Activated CD4-positive, alpha-beta T cell treated with anti-CD3 and anti-CD28 coated beads, Interleukin-2, Interleukin-6, amounts not matched to agents 100 ng/mL and 50 ng/mL, durations not matched to agents 16 hours and 8 hours (primary cell): ENCODE results near the gene SMIM29.
"Not testable (repeated sequence)": the region's sequence is repeated elsewhere in the genome, so short reads cannot be mapped to it uniquely, and the experiment has no call there.

Experiments used
- DNase-seq: peaks from one replicate; pipeline ENCODE4 v3.0.0-alpha.2; 2020

SMIM29 gene

DNA sequence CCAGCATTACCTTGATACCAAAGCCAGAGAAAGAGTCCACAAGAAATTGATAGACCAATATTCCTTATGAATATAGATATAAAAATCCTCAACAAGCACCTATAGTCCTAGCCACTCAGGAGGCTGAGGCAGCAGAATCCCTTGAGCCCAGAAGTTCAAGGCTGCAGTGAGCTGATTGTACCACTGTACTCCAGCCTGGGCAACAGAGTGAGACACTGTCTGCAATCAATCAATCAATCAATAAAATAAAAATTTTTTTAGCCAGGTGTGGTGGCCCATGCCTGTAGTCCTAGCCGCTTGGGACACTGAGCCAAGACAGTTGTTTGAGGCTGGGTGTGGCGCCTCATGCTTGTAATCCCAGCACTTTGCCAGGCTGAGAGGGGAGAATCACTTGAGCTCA lies 18.9 kb upstream of the SMIM29 start:
- no peak for DNase-seq

DNA sequence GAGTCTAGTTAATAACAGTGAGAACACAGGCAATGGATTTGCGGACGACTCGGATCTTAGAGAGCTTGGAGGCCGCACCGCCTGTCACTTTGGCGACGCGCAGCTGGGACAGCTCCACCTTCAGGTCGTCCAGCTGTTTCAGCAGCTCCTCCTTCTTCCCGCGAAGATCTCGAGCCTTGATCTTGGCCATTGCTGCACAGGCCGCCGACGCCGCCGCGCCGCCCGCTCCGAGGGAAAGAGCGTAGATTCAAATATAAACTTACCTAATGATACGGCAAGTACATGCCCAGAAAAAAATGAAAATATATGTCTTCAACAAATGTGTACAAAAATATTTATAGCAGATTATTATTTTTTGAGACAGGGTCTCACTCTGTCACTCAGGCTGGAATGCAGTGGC lies 14.7 kb upstream of the SMIM29 start:
- not testable (repeated sequence) for DNase-seq

DNA sequence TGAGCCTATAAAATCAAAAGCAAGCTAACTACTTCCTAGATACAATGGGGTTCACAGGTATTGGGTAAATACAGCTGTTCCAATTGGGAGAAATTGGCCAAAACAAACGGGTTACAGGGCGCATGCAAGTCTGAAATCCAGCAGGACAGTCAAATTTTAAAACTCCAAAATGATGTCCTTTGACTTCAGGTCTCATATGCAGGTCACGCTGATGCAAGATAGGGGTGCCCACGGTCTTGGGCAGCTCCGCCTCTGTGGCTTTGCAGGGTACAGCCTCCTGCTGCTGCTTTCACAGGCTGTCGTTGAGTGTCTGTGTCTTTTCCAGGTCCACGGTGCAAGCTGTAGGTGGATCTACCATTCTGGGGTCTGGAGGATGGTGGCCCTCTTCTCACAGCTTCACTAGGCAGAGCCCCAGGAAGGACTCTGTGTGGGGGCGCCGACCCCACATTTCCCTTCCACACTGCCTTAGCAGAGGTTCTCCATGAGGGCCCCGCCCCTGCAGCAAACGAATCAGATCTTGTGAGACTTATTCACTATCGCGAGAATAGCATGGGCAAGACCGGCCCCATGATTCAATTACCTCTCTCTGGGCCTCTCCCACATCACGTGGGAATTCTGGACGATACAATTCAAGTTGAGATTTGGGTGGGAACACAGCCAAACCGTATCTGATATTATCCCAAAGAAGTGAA lies 11.9 kb upstream of the SMIM29 start:
- no peak for DNase-seq

DNA sequence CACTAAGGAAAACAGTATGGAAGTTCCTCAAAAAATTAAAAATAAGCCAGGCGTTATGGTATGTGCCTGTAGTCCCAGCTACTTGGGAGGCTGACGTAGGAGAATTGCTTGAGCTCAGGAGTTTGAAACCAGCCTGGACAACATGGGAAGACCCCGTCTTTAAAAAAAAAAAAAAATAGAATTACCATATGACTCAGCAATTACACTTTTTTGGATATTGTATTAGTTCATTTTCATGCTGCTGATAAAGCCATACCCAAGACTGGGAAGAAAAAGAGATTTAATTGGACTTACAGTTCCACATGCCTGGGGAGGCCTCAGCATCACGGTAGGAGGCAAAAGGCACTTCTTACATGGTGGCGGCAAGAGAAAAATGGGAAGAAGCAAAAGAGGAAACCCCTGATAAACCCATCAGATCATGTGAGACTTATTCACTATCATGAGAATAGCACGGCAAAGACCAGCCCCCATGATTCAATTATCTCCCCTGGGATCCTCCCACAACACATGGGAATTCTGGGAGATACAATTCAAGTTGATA lies 10.8 kb upstream of the SMIM29 start:
- no peak for DNase-seq

DNA sequence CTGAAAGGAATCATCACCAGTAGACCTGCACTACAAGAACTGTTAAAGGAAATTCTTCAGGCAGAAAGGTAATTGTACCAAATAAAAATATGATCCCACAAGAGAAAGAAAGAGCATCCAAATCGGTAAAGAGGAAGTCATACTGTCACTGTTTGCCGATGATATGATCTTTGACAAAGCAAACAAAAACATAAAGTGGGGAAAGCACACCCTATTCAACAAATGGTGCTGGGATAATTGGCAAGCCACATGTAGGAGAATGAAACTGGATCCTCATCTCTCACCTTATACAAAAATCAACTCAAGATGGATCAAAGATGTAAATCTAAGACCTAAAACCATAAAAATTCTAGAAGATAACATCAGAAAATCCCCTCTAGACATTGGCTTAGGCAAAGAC lies 3.6 kb upstream of the SMIM29 start:
- DNase-seq = not testable (repeated sequence)

DNA sequence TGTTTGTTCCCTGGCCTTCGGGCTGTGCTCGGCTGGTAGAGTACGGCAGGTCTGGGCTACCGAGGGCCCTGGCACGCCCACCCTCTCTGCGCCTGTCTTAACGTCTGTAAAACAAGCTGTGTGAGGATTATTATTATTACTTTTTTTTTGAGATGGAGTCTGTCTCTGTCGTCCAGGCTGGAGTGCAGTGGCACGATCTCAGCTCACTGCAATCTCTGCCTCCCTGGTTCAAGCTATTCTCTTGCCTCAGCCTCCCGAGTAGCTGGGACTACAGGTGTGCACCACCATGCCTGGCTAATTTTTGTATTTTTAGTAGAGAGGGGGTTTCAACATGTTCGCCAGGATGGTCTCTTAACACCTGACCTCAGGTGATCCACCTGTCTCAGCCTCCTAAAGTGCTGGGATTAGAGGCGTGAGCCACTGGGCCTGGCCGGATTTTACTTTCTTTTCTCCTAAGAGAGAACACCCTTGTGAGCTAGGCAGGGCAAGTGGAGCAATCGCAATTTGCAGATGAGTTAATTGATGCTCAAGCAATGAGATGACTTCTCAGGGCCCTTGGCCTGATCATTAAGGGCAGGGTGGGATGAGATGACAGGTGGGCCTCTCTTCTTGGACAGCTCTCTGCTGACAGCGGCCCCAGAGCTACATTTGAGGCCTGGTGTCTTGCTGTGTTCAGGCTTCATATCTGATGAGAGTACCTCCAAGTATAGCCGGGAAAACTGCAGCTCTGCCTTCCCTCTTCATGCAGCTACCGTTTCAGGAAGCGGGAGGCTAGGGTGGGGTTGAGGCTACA lies 859 bp upstream of the SMIM29 start:
- DNase-seq = no peak

DNA sequence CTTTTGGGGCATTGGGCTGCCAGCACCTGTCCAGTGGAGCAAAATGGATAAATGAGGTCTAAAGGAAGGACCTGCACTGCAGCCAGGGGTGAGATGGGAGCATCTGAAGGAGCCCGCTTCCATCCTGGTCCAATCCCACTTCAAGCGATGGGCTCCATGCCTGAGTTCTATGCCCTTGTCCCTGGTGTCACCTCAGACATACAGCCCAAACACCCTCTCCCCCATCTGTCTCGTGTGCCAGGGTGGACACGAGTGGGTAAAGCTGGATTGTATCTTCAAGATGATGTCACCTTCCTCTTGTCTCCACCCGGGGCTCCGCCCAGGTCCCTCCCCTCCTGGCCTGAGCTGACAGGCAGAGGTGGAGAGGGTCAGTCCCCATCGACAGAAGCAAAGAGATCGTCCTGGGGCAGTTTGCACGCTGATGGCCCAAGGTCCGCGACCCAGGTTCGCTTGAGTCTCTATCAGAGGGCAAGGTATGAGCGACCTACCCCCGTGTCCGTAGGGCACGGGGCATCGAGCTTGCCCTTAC lies 544 bp downstream of the SMIM29 start:
- DNase-seq = peak; percentile 63

DNA sequence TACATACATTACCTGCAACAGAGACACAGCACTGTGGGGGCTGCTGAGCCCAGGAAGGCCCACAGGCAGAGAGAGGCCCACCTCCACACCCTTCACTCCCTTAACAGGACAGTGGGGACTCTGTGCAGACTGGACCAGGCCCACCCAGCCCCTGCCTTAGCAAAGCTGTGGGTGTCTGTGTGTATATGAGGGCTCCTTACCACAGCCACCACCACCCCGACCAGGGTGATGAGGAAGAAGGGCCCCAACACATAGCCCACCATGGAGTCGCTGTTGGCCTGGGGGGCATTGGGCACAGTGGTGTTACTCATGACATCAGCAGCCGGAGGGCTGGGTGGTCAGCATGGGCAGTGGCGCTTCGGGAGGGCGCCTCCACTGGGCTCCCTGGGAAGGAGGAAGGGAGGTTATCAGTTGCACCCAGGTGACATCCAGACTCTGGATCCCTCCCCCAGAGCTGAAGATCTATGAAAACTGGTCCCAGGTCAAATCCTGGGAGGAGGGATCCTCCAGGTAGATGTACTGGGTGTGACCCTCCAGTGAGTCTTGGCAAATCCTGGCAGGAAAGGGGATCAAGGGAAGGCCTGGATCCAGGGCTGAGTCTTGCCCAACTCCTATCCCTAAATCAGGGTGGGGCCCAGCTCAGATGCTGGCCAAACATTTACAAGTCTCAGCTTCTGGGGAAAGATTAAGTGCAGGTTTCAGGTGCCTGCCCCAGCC lies 1.2 kb downstream of the SMIM29 start:
- no peak for DNase-seq

DNA sequence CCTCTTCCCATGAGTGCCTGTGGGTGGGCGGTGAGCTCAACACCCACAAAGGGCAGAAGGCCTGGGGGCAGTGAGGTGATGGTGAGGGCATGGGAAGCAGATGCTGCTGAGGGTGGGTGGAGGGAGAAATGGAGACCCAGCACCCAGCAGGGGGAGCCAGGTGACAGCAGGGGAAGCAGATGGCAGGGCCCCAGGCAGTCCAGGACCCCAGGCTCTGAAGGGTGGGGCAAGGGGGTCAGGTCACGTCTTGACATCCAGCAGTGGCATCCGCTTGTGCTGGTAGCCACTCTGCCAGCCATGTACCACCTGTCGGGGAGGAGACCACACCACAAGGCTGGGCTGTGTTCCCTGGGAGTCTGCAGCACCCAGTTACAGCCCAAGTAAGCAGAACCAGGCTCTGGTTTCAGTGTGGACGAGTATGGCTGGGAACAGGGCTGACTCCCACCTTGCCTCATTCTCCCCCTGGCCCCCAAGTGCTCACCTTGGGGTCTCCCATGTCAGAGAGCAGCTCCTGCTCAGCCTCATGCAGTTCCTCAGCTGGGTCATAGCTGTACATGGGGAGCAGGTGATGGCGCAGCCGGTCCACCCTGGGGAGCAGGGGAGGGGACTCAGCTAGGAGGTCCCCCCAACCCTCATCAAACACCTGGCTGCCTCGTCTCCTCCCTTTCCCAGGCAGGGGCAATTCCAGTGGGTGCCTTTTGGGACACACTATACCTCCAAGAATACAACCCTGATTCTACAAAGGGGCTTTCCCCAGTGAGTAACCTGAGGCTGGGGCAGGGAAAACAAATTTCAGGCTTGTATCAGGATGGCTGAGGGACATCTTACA lies 2.0 kb downstream of the SMIM29 start:
- peak; percentile 73 for DNase-seq

DNA sequence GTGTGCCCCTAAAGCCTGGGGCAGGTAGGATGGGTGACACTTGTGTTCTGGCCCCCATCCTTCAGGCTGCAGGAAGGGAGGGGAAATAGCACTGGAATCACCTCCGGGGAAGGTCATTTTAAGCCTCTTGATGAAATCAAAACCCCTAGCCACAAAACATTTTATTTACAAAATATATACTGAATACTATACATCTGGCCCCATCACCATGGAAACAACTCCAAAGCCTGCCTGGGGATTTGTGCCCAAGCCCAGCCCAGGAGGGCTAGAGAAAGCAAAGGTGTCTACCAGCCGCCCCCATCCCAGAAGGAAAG lies 2.6 kb downstream of the SMIM29 start:
- no peak for DNase-seq

DNA sequence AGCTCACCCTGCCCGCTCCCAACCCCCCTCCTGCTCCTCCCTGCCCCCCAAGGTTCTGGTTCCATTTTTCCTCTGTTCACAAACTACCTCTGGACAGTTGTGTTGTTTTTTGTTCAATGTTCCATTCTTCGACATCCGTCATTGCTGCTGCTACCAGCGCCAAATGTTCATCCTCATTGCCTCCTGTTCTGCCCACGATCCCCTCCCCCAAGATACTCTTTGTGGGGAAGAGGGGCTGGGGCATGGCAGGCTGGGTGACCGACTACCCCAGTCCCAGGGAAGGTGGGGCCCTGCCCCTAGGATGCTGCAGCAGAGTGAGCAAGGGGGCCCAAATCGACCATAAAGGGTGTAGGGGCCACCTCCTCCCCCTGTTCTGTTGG lies 3.1 kb downstream of the SMIM29 start:
- DNase-seq = not testable (repeated sequence)

DNA sequence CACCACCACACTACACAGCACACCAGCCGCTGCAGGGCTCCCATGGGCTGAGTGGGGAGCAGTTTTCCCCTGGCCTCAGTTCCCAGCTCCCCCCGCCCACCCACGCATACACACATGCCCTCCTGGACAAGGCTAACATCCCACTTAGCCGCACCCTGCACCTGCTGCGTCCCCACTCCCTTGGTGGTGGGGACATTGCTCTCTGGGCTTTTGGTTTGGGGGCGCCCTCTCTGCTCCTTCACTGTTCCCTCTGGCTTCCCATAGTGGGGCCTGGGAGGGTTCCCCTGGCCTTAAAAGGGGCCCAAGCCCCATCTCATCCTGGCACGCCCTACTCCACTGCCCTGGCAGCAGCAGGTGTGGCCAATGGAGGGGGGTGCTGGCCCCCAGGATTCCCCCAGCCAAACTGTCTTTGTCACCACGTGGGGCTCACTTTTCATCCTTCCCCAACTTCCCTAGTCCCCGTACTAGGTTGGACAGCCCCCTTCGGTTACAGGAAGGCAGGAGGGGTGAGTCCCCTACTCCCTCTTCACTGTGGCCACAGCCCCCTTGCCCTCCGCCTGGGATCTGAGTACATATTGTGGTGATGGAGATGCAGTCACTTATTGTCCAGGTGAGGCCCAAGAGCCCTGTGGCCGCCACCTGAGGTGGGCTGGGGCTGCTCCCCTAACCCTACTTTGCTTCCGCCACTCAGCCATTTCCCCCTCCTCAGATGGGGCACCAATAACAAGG lies 3.6 kb downstream of the SMIM29 start:
- not testable (repeated sequence) for DNase-seq

DNA sequence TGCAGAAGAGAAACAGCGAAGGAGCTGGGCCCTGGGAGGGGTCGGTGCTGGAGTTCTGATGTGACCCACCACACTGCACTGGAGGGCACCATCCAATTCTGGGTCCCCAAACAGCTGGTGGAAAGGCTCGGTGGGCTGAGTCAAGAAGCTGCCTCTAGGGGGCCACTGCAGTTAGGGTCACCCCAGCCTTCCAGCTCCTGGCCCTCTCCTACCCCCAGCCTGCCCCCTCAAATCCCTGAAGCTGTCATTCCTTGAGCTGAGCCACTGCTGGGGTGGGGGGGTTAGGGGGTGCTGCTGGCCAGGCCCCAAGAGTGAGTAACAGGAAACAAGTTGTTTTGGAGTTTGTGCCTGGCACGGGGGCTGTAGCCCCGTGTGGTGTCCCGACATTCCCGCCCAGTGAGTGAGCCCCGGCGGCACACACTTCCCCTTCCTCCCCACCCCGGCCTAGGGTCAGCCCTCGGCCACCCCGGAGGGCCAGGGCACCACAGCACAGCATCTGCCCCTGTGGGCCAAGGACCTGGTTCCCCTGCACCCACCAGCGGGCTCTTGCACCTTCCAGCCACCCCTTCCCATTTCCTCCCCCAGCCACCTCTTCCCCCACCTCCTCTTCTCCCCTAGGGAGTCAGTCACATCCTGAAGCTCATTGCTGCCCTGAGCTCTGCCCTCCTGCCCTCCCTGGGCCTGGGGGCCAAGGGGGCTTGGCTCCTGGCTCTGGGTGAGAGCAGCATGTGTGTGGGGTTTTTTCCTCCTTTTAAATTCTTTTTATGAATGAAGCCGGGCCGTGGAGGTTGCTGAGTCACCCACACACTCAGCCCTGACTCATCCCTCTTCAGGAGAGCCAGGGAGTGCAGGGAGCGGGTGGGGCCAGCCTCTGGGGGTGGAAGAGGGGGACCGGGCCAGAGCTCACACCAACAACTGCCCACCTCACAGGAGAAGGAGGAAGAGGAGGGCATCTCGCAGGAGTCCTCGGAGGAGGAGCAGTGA lies 4.6 kb downstream of the SMIM29 start:
- DNase-seq = peak; percentile 71

DNA sequence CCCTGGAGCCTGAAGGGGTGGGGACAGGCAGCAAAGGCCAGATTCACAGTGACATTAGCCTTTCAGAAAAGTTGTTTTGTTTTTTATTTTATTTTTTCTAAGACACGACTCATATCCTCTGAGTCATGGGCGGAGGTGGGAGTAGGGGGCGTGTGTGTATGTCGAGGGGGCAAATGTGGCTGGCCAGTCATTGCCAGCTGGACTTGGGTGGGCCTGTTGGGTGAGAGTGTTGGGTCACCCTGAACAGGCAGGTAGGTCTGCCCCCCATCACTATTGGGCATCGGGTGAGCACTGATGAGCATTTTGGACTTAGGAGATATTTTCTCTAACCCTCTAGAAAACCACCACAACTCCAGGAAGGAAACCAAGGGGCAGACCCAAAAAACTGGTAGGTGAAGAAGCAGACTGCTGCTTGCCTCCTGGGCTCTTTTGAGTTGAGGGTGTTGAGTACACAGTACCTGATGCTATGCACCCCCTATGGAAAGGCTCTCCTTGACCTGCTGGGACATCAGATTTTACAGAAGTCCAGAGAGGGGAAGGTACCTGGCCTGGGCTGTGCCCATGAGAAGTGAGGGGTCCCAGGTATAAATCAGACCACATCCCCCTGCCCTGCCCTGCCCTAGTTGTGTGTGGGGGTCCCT lies 5.6 kb downstream of the SMIM29 start:
- no peak for DNase-seq

DNA sequence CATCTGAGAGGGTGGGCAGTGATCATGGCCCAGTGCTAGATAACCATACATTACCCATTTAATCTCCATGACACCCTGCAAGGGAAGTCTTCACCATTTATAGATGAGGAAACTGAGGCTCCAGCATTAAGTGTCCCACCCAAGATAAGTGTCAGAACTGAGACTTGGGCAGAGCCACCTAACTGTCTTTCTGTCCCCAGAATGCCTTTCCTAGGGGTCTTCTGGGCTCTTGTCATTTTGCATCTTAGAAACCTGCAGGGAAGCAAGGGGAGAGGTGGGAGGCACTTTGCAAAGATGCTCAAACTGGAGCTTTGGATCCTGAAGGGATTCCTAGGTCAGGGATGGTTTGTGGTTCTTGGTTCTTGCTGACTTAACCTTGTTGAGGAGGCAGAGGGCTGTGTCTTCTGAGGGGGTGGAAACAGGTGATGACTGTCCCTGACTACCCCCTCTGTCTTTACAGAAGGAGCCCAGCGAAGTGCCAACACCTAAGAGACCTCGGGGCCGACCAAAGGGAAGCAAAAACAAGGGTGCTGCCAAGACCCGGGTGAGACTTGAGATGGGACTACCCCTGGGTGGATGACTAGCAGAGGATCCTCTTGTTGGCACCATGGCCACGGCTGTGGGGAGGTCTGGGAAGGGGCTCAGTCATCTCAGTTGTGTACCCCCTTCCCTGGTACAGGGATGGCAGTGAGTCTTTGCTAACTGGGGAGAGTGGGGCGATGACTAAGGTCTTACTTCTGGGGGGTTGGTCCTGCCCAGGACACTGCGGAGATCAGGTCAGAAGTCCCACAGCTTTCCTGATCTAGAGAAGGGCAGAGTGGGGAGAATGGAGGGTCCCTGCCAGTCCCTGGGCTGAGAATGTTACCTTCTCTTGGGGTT lies 6.3 kb downstream of the SMIM29 start:
- no peak for DNase-seq

DNA sequence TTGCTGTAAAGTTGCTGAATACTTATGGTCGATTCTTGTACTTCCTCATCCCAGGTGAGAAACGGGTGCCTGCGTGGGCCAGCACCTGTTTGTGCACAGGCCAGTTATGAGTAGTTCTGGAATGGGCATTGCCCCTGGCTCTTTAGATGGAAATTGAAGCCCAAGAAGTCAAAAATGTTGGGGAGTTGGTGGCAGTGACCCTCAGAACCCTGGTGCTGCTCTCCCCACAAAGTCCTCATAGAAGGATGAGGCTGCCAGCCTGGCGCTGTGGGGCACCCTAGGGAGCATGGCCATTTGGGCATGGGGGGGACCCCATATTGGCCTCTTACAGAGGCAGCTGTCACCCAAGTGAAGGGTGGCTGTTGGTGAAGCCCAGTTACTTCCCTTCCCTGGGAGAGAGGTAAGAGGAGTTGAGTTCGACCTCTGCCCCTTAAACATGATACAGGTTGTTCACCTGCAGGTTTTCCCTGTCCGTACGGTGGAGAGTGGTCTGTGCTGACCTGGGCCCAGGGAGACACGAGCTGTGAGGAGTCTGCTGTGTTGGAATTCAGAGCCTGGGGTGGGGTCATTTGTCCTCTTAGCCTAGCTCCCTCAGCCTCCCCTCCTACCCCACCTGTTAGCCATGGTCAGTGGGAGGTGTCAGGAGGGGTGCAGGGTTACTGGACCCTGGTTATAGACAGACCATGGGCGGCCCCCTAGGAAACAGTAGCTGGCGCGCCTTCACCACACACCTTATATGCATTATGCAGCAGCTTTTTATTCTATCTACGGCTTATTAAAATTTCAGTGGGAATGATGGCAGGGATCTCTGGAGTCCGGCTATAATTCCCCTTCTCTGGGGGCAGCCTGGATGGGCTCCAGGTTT lies 7.2 kb downstream of the SMIM29 start:
- DNase-seq = no peak

DNA sequence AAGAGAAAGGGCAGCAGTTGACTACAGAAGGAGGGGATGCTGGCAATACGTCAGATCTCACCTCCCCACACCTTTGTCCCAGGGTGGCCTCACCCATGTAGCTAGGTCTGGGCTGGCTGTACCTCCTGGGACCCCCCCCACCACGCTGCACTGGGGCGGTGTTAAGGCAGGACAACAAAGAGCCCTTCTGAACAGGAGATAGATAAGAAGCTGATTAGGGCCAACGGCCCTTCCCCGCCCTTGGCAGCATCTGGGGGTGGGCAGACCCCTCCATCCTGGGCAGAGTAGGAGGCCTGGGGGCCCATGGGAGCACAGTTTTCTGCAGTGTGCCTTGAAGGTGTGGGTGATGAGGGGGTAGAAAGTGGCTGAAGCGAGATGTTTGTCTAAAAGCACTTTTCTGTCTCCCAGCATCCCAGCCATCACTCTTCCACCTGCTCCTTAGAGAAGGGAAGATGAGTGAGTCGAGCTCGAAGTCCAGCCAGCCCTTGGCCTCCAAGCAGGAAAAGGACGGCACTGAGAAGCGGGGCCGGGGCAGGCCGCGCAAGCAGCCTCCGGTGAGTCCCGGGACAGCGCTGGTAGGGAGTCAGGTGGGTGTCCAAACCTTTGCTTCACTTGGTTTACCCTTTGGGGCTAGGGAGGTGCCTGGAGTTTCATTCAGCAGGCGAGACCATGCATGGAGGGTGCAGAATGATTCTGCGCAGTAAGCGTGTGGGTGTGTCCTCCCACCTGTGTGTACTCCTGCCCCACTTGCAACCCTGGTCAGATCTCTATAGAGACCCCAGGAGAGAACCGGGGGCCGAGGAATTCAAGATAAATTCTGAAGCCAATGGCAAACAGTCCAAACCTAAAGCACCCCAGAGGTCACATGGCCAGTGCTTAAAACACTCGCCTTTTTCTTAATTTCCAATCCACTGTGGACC lies 8.2 kb downstream of the SMIM29 start:
- DNase-seq = no peak
